PC-9 (cell line): Measurements from ENCODE around the gene CDC14A. TPM values are rescaled to one million over a fixed set of nuclear protein-coding genes. Genes with fewer than 3 reads are reported as not detected.
"Not testable (repeated sequence)": the region's sequence is repeated elsewhere in the genome, so short reads cannot be mapped to it uniquely, and the experiment has no call there.

Experiments used
- BruUV-seq: library from RNA; stranded (reverse); fragments of 400-500 nt; replicated peaks from 2 replicates; lab custom pipeline; 2021; lab: Mats Ljungman, UMichigan
- CTCF ChIA-PET: fragments of 300-600 bp; sonication (Branson Sonifier 250); formaldehyde crosslinking; loops from one replicate; lab custom pipeline; 2022; ENCODE audit warnings: antibody characterized with exemption; lab: Charles Lee
- POLR2A ChIA-PET: fragments of 300-600 bp; sonication (Branson Sonifier 250); formaldehyde crosslinking; loops from one replicate; lab custom pipeline; 2022; ENCODE audit warnings: antibody characterized with exemption; ENCODE audit not compliant: unreplicated experiment; lab: Charles Lee
- DNase-seq, 2 experiments: peaks; one replicate each; pipeline versions ENCODE4 v3.0.0 to v3.0.0-alpha.2; 2015 to 2022; ENCODE audit warnings: mixed read lengths in 1 of 2
- H2AFZ ChIP-seq: fragments of 200-600 bp; sonication (generic); 2 replicates; pipeline ENCODE4 v1.8.1; 2017; ENCODE audit warnings: antibody characterized with exemption
- H3F3A ChIP-seq: fragments of 200-600 bp; sonication (generic); 2 replicates; pipeline ENCODE4 v1.8.1; 2017; ENCODE audit warnings: antibody characterized with exemption, mild to moderate bottlenecking, low read depth; ENCODE audit not compliant: insufficient read depth
- H3K27ac ChIP-seq: fragments of 200-600 bp; sonication (generic); 2 replicates; pipeline ENCODE4 v1.6.1; 2016; ENCODE audit warnings: mixed run types
- H3K27me3 ChIP-seq: fragments of 200-600 bp; sonication (generic); 2 replicates; pipeline ENCODE4 v1.6.1; 2016; ENCODE audit warnings: low read depth, mixed run types; ENCODE audit not compliant: insufficient read depth
- H3K36me3 ChIP-seq: fragments of 200-600 bp; sonication (generic); 2 replicates; pipeline ENCODE4 v1.6.1; 2016; ENCODE audit warnings: low read depth, mixed run types
- H3K4me1 ChIP-seq: fragments of 200-600 bp; sonication (generic); replicated peaks from 2 replicates; pipeline ENCODE4 v1.6.1; 2016; ENCODE audit warnings: mixed run types; ENCODE audit not compliant: insufficient read depth
- H3K4me2 ChIP-seq: fragments of 200-600 bp; sonication (generic); 2 replicates; pipeline ENCODE4 v1.6.1; 2017; ENCODE audit warnings: mixed run types
- H3K4me3 ChIP-seq: fragments of 200-600 bp; sonication (generic); 2 replicates; pipeline ENCODE4 v1.6.1; 2016; ENCODE audit warnings: mixed run types
- H3K79me2 ChIP-seq: fragments of 200-600 bp; sonication (generic); 2 replicates; pipeline ENCODE4 v1.6.1; 2017; ENCODE audit warnings: low read depth, mixed run types
- H3K9me2 ChIP-seq: fragments of 200-600 bp; sonication (generic); 2 replicates; pipeline ENCODE4 v1.8.1; 2017; ENCODE audit warnings: mild to moderate bottlenecking; ENCODE audit not compliant: insufficient read depth
- H3K9me3 ChIP-seq: fragments of 200-600 bp; sonication (generic); 2 replicates; pipeline ENCODE4 v1.8.1; 2016; ENCODE audit warnings: low read depth; ENCODE audit not compliant: insufficient read depth
- H4K20me1 ChIP-seq: fragments of 200-600 bp; sonication (generic); 2 replicates; pipeline ENCODE4 v1.8.1; 2017; ENCODE audit not compliant: insufficient read depth
- CTCF ChIP-seq: fragments of 200-600 bp; sonication (generic); conservative IDR thresholded peaks from 2 replicates; pipeline ENCODE4 v1.6.1; 2017; ENCODE audit warnings: mixed run types, antibody characterized with exemption, mild to moderate bottlenecking, moderate library complexity
- EZH2 ChIP-seq: fragments of 200-600 bp; sonication (generic); IDR thresholded peaks from 2 replicates; pipeline ENCODE4 v1.8.0; 2017; ENCODE audit warnings: antibody characterized with exemption, low read depth
- intact Hi-C: fragments of 100-400 bp; cut with micrococcal nuclease; formaldehyde crosslinking; loops from one replicate; pipeline ENCODE4 v1.10.0; 2022; ENCODE audit not compliant: unreplicated experiment
- total RNA-seq: library from RNA; stranded (reverse); gene quantifications from 2 replicates; pipeline ENCODE4 v1.2.3, GENCODE V29; 2021

Gene CDC14A
- total RNA-seq, 1 experiment from 2014 or later, result 2.8 TPM

- H3K9me3 ChIP-seq, result no peaks in the 10 kb centered on the region
- no peak for TF ChIP-seq CTCF
- CTCF ChIA-PET, result no interaction called here
- H3K4me1 ChIP-seq, result no peaks in the 10 kb centered on the region
- BruUV-seq, result no TSS peak
- H3K9me2 ChIP-seq, result no peaks in the 10 kb centered on the region
- no peaks in the 10 kb centered on the region for H3F3A ChIP-seq
- intact Hi-C loops, result no loop called here
- DNase-seq, result no peak
- H3K36me3 ChIP-seq, result no peaks in the 10 kb centered on the region
- no peak overlapping the region for H3K4me2 ChIP-seq
- no peak overlapping the region for H3K4me3 ChIP-seq
- H3K79me2 ChIP-seq, result no peaks in the 10 kb centered on the region
- H3K27me3 ChIP-seq, result no peaks in the 10 kb centered on the region
- POLR2A ChIA-PET, result no interaction called here
- no peak overlapping the region for H2AFZ ChIP-seq
- no peaks in the 10 kb centered on the region for H4K20me1 ChIP-seq
- no peak overlapping the region for H3K27ac ChIP-seq
Observed at GRCh38 chr1:100363831-100364230, 11.5 kb downstream of the CDC14A start.

GRCh38 chr1:100364697-100365096 lies 12.4 kb downstream of the CDC14A start:
- Histone ChIP-seq H3K27me3 (no peaks in the 10 kb centered on the region), H3K79me2 (no peaks in the 10 kb centered on the region), H3K9me2 (no peaks in the 10 kb centered on the region), H3K4me1 (no peaks in the 10 kb centered on the region), H2AFZ (no peak overlapping the region), H3K4me3 (no peak overlapping the region), H3K27ac (no peak overlapping the region), H3K4me2 (no peak overlapping the region), H4K20me1 (no peaks in the 10 kb centered on the region), H3F3A (no peaks in the 10 kb centered on the region), H3K9me3 (no peaks in the 10 kb centered on the region), H3K36me3 (no peaks in the 10 kb centered on the region)
- CTCF ChIA-PET, result interaction anchor here (0.6 kb wide), 1 partner anchor 491 kb away, joined by 5 read pairs; no protein-coding TSS in a partner anchor
- POLR2A ChIA-PET, result no interaction called here
- BruUV-seq, result no TSS peak
- DNase-seq, result no peak
- intact Hi-C loops, result no loop called here
- TF ChIP-seq EZH2 (no peak), CTCF (no peak)

DNA sequence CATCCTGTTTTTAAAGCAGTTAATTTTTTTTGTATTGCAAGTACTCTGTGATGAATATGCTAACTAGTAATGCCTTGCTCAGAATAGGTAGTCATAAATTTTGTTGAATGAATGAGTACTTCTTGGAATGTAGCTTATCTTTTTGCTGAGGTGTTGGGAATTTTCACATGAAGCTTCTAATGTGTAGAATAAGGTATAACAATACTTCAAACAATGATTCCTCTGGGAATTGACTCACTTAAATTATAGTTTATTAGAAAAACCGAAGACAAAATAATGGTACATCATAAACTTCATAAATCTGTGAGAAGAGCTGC lies 13.9 kb downstream of the CDC14A start:
- H2AFZ ChIP-seq, result no peak overlapping the region
- no peaks in the 10 kb centered on the region for H3K4me1 ChIP-seq
- no peak overlapping the region for H3K4me2 ChIP-seq
- ChIA-PET POLR2A (no interaction called here), CTCF (no interaction called here)
- BruUV-seq, result no TSS peak
- no peaks in the 10 kb centered on the region for H3K9me3 ChIP-seq
- H3K27me3 ChIP-seq, result no peaks in the 10 kb centered on the region
- H4K20me1 ChIP-seq, result no peaks in the 10 kb centered on the region
- no peak overlapping the region for H3K27ac ChIP-seq
- H3F3A ChIP-seq, result no peaks in the 10 kb centered on the region
- no peaks in the 10 kb centered on the region for H3K36me3 ChIP-seq
- no peaks in the 10 kb centered on the region for H3K79me2 ChIP-seq
- intact Hi-C loops, result no loop called here
- DNase-seq, result no peak
- H3K4me3 ChIP-seq, result no peak overlapping the region
- TF ChIP-seq EZH2, result no peak
- TF ChIP-seq CTCF, result no peak
- H3K9me2 ChIP-seq, result no peaks in the 10 kb centered on the region

DNA sequence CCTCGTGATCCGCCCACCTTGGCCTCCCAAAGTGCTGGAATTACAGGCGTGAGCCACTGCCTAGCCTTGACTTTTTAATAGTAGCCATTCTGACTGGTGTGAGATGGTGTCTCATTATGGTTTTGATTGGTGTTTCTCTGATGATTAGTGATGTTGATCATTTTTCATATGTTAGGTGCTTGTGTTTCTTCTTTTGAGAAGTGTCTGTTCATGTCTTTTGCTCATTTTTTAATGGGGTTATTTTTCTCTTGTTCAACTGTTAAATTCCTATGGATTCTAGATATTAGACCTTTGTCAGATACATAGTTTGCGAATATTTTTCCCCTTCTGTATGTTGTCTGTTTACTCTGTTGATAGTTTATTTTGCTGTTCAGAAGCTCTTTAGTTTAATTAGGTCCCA lies 17.0 kb downstream of the CDC14A start:
- H3K4me1 ChIP-seq, H3K27ac ChIP-seq, H3K79me2 ChIP-seq, intact Hi-C loops, H3K9me2 ChIP-seq, H4K20me1 ChIP-seq, DNase-seq, BruUV-seq, H3K36me3 ChIP-seq, H3F3A ChIP-seq, H3K4me3 ChIP-seq, H2AFZ ChIP-seq, H3K9me3 ChIP-seq, H3K27me3 ChIP-seq, CTCF ChIA-PET, POLR2A ChIA-PET, H3K4me2 ChIP-seq: not testable (repeated sequence)

DNA sequence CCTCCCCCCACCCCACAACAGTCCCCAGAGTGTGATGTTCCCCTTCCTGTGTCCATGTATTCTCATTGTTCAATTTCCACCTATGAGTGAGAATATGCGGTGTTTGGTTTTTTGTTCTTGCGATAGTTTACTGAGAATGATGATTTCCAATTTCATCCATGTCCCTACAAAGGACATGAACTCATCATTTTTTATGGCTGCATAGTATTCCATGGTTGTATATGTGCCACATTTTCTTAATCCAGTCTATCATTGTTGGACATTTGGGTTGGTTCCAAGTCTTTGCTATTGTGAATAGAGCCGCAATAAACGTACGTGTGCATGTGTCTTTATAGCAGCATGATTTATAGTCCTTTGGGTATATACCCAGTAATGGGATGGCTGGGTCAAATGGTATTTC lies 21.6 kb downstream of the CDC14A start:
- H3K4me1 ChIP-seq, H3K79me2 ChIP-seq, H3K9me2 ChIP-seq, H3K4me3 ChIP-seq, H3K27me3 ChIP-seq, POLR2A ChIA-PET, DNase-seq, CTCF ChIA-PET, H4K20me1 ChIP-seq, H3K4me2 ChIP-seq, H3F3A ChIP-seq, H3K36me3 ChIP-seq, H3K27ac ChIP-seq, H3K9me3 ChIP-seq, intact Hi-C loops, BruUV-seq, H2AFZ ChIP-seq: not testable (repeated sequence)
